DND-41 (cell line): ENCODE data around the gene ZNF512.

Source experiments
- EZH2 ChIP-seq: IDR thresholded peaks from 3 replicates; pipeline ENCODE4 v1.6.1; 2012; ENCODE audit warnings: borderline replicate concordance, low read depth, mild to moderate bottlenecking, moderate library complexity, low read length, inconsistent platforms; ENCODE audit not compliant: severe bottlenecking
- TF ChIP-seq, protein P1 (sequence below): IDR thresholded peaks from 2 replicates; pipeline ENCODE4 v1.5.1; 2012; ENCODE audit warnings: borderline replicate concordance, low read length, moderate library complexity, mild to moderate bottlenecking; ENCODE audit not compliant: poor library complexity, severe bottlenecking; ENCODE audit errors: extremely low read depth

DNA sequence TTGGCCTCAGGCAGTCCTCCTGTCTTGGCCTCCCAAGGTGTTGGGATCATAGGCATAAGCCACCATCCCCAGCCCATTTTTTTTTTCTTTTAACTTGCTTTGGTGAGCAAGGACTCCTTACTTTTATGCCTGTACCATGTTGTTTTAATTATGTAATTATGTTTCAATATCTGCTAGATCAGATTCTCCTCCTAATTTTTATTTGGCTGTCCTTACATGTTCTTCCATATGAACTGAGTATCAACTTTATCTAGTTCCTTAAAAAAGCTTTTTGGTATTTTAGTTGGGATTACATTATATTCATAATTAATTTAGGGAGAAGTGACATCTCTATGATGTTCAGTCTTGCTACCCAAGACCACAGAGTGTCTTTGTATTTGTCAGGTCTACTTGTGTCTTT lies 62.4 kb downstream of the ZNF512 start:
- TF ChIP-seq, protein P1, sequence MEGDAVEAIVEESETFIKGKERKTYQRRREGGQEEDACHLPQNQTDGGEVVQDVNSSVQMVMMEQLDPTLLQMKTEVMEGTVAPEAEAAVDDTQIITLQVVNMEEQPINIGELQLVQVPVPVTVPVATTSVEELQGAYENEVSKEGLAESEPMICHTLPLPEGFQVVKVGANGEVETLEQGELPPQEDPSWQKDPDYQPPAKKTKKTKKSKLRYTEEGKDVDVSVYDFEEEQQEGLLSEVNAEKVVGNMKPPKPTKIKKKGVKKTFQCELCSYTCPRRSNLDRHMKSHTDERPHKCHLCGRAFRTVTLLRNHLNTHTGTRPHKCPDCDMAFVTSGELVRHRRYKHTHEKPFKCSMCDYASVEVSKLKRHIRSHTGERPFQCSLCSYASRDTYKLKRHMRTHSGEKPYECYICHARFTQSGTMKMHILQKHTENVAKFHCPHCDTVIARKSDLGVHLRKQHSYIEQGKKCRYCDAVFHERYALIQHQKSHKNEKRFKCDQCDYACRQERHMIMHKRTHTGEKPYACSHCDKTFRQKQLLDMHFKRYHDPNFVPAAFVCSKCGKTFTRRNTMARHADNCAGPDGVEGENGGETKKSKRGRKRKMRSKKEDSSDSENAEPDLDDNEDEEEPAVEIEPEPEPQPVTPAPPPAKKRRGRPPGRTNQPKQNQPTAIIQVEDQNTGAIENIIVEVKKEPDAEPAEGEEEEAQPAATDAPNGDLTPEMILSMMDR, result no peak
- TF ChIP-seq EZH2, result no peak
